Upper lobe of left lung (tissue), 6 donors: Measurements from ENCODE around the gene VWA3A. TPM values are rescaled to one million over a fixed set of nuclear protein-coding genes. Genes with fewer than 3 reads are reported as not detected.

Experiments used
- ATAC-seq, 2 donors: fragments of 200-7000 bp; cut with Tn5 transposase; one replicate each; pipeline ENCODE4 v1.9.1; 2022; ENCODE audit warnings: mild to moderate bottlenecking in 2 of 2, moderate library complexity in 2 of 2; ENCODE audit not compliant: low FRiP score in 2 of 2
- DNase-seq, 2 donors: peaks; one replicate each; pipeline ENCODE4 v3.0.0-alpha.2; 2019 to 2020
- H3K27ac ChIP-seq, 4 donors: fragments of 200-600 bp; sonication (generic); one replicate each; pipeline ENCODE4 v1.5.1; 2016 to 2019
- H3K27me3 ChIP-seq, 4 donors: fragments of 200-600 bp; sonication (generic); one replicate each; pipeline ENCODE4 v1.5.1; 2017 to 2019
- H3K36me3 ChIP-seq, 4 donors: fragments of 200-600 bp; sonication (generic); one replicate each; pipeline ENCODE4 v1.5.1; 2016 to 2019
- H3K4me1 ChIP-seq, 4 donors: fragments of 200-600 bp; sonication (generic); one replicate each; pipeline ENCODE4 v1.5.1; 2018 to 2019
- H3K4me3 ChIP-seq, 4 donors: fragments of 200-600 bp; sonication (generic); one replicate each; pipeline ENCODE4 v1.5.1; 2017 to 2019; ENCODE audit warnings: mild to moderate bottlenecking in 2 of 4, moderate library complexity in 1 of 4
- H3K9me3 ChIP-seq, 4 donors: fragments of 200-600 bp; sonication (generic); one replicate each; pipeline ENCODE4 v1.5.1; 2018 to 2019
- EP300 ChIP-seq, 4 donors: sonication (generic); formaldehyde crosslinking; IDR thresholded peaks; one replicate each; pipeline ENCODE4 v1.5.1; 2017; ENCODE audit warnings: antibody characterized with exemption in 4 of 4, control low read depth in 2 of 4
- POLR2A ChIP-seq, 4 donors: fragments of 450-650 bp; IDR thresholded peaks; one replicate each; pipeline ENCODE4 v1.5.1; 2016 to 2017; ENCODE audit warnings: antibody characterized with exemption in 4 of 4, mild to moderate bottlenecking in 2 of 4
- POLR2AphosphoS5 ChIP-seq, 2 donors: sonication (generic); formaldehyde crosslinking; IDR thresholded peaks; one replicate each; pipeline ENCODE4 v1.5.1; 2017; ENCODE audit warnings: antibody characterized with exemption in 2 of 2
- WGBS, 2 donors: methylation state at CpG; one replicate each; pipeline ENCODE4 v1.1.5; 2017 to 2018; 5-methylcytosine and 5-hydroxymethylcytosine counted together
- total RNA-seq, 6 donors: library from RNA; depleted of rRNA in 4 of 6; stranded (reverse); fragments of >200 nt in 4 of 6; gene quantifications; one replicate each; pipeline versions ENCODE4 v1.1.0 to v1.2.1, GENCODE V29; 2016 to 2021
- TF ChIP-seq, protein P1 (sequence below), 6 experiments: fragments of 450-650 bp in 4 of 6; fragments of 200-600 bp in 2 of 6; sonication (generic) in 2 of 6; IDR thresholded peaks; one replicate each; pipeline ENCODE4 v1.5.1; 2016 to 2019; ENCODE audit warnings: antibody characterized with exemption in 6 of 6
- donor health status: DM: no; HTN: no; CAD: no; lungs with moderate emphysema.
- donor health status: DM: no; HTN: yes; CAD: no; lungs with severe emphysema.

The VWA3A gene
- total RNA-seq, 6 donors from 2014 or later, result 0.43 to 47.8 (median 14.9) TPM

GRCh38 chr16:22120440-22120839, 28.1 kb downstream of the VWA3A start:
- no peak for ATAC-seq
- Histone ChIP-seq H3K4me3 (no peak overlapping the region), H3K36me3 (no peaks in the 10 kb centered on the region), H3K27ac (no peak overlapping the region), H3K4me1 (no peaks in the 10 kb centered on the region), H3K9me3 (no peaks in the 10 kb centered on the region), H3K27me3 (no peaks in the 10 kb centered on the region)
- WGBS, 2 donors, result 75 to 78% methylated on average over 3 of the region's 3 CpGs
- TF ChIP-seq POLR2AphosphoS5 (IDR thresholded peaks at IDR 0.05) (no peak), POLR2A (IDR thresholded peaks at IDR 0.05) (no peak), EP300 (IDR thresholded peaks at IDR 0.05) (no peak)
- TF ChIP-seq, protein P1, sequence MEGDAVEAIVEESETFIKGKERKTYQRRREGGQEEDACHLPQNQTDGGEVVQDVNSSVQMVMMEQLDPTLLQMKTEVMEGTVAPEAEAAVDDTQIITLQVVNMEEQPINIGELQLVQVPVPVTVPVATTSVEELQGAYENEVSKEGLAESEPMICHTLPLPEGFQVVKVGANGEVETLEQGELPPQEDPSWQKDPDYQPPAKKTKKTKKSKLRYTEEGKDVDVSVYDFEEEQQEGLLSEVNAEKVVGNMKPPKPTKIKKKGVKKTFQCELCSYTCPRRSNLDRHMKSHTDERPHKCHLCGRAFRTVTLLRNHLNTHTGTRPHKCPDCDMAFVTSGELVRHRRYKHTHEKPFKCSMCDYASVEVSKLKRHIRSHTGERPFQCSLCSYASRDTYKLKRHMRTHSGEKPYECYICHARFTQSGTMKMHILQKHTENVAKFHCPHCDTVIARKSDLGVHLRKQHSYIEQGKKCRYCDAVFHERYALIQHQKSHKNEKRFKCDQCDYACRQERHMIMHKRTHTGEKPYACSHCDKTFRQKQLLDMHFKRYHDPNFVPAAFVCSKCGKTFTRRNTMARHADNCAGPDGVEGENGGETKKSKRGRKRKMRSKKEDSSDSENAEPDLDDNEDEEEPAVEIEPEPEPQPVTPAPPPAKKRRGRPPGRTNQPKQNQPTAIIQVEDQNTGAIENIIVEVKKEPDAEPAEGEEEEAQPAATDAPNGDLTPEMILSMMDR (IDR thresholded peaks at IDR 0.05), result no peak
- DNase-seq, result no peak

DNA sequence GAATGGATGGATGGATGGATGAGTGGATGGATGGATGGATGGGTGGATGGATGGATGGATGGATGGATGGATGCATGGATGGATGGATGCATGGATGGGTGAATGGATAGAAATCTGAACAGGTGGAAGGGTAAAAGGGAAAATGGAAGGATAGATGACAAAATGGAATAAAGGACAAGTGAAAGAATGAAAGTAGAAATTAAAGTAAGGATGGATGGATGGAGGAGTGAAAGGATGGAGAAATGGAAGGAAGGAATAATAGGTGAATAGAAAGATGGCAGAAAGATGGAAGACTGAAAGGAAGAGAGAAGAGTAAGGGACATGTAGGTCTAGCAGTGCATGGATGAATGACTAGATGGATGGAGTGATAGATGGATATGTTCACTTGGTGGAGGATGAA, 29.9 kb downstream of the VWA3A start:
- Histone ChIP-seq H3K4me1 (no peaks in the 10 kb centered on the region), H3K9me3 (no peaks in the 10 kb centered on the region), H3K27me3 (no peaks in the 10 kb centered on the region), H3K27ac (no peak overlapping the region), H3K4me3 (no peak overlapping the region), H3K36me3 (no peaks in the 10 kb centered on the region)
- ATAC-seq (no peak), DNase-seq (no peak)
- no peak for TF ChIP-seq POLR2A (IDR thresholded peaks at IDR 0.05)
- TF ChIP-seq POLR2AphosphoS5 (IDR thresholded peaks at IDR 0.05), result no peak
- no peak for TF ChIP-seq EP300 (IDR thresholded peaks at IDR 0.05)
- TF ChIP-seq, protein P1 (IDR thresholded peaks at IDR 0.05), result no peak

- no peak for DNase-seq
- Histone ChIP-seq H3K36me3 (no peaks in the 10 kb centered on the region), H3K9me3 (no peaks in the 10 kb centered on the region), H3K4me1 (no peaks in the 10 kb centered on the region), H3K4me3 (no peak overlapping the region), H3K27me3 (no peaks in the 10 kb centered on the region), H3K27ac (no peak overlapping the region)
- WGBS, 2 donors, result 50 to 52% methylated on average over 3 of the region's 3 CpGs
- no peak for ATAC-seq
- TF ChIP-seq, protein P1 (IDR thresholded peaks at IDR 0.05), result no peak
Observed at GRCh38 chr16:22123146-22123545, 30.8 kb downstream of the VWA3A start.

DNA sequence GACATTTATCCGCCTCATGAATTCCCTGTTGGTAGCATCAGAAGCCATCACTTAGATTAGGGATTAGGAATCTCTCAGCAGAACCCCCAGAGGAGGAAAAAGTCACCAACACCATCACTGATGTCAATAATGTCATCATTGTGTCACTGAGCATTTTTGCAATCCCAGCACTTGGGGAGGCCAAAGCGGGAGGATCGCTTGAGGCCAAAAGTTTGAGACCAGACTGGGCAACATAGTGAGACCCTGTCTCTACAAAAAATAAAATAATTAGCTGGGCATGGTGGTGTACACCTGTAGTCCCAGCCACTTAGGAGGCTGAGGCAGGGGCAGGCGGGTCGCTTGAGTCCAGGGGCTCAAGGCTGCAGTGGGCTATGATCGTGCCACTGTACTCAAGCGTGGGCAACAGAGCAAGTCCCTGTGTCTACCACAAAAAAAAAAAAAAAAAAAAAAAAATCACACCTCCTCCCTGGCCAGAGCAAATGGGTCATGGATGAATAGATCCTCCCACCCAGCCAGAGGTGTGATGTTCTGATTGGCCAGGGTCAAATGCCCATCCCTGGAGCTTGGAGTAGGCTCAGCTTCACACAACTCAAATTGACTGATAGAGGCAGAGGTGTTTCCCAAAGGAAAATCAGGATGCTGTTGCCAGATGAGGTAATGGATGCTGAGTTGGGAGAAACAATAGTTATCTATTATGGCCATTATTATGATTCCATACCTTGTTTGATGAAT, 31.6 kb downstream of the VWA3A start:
- WGBS, 2 donors, result 92 to 97% methylated on average over 6 of the region's 7 CpGs
- Histone ChIP-seq H3K27me3 (no peaks in the 10 kb centered on the region), H3K9me3 (no peaks in the 10 kb centered on the region), H3K36me3 (no peaks in the 10 kb centered on the region), H3K4me1 (no peaks in the 10 kb centered on the region), H3K27ac (no peak overlapping the region), H3K4me3 (no peak overlapping the region)
- ATAC-seq (no peak), DNase-seq (no peak)
- TF ChIP-seq EP300 (IDR thresholded peaks at IDR 0.05) (no peak), POLR2AphosphoS5 (IDR thresholded peaks at IDR 0.05) (no peak)
- TF ChIP-seq, protein P1 (IDR thresholded peaks at IDR 0.05), result no peak

GRCh38 chr16:22124583-22125284, 32.4 kb downstream of the VWA3A start:
- Histone ChIP-seq H3K27ac (no peak overlapping the region), H3K36me3 (no peaks in the 10 kb centered on the region), H3K4me3 (no peak overlapping the region), H3K27me3 (no peaks in the 10 kb centered on the region), H3K9me3 (no peaks in the 10 kb centered on the region), H3K4me1 (no peaks in the 10 kb centered on the region)
- ATAC-seq, result no peak
- no peak for TF ChIP-seq POLR2A (IDR thresholded peaks at IDR 0.05)
- TF ChIP-seq, protein P1 (IDR thresholded peaks at IDR 0.05), result no peak
- no peak for TF ChIP-seq EP300 (IDR thresholded peaks at IDR 0.05)
- TF ChIP-seq POLR2AphosphoS5 (IDR thresholded peaks at IDR 0.05), result no peak
- WGBS, 2 donors, result 92 to 93% methylated on average over 6 of the region's 6 CpGs
- DNase-seq, result no peak
